GM12865 (cell line): ENCODE results near the gene AFTPH.

ENCODE experiments used
- DNase-seq: peaks from one replicate; pipeline ENCODE4 v3.0.0; 2010; ENCODE audit warnings: low read depth
- H3K4me3 ChIP-seq: 2 replicates; pipeline ENCODE4 v1.5.1; 2011; ENCODE audit warnings: mild to moderate bottlenecking, low read depth, low read length, control low read depth
- CTCF ChIP-seq: IDR thresholded peaks from 2 replicates; pipeline ENCODE4 v1.5.1; 2011; ENCODE audit warnings: low read length, control low read depth, low read depth, inconsistent platforms; ENCODE audit not compliant: insufficient read depth; ENCODE audit errors: missing control alignments

The AFTPH gene

GRCh38 chr2:64615192-64615763 lies 91.2 kb downstream of the AFTPH start:
- no peak for DNase-seq
- no peak overlapping the region for H3K4me3 ChIP-seq
- TF ChIP-seq CTCF = no peak

- H3K4me3 ChIP-seq = no peak overlapping the region
- TF ChIP-seq CTCF = no peak
- no peak for DNase-seq
Observed at GRCh38 chr2:64615844-64616536, 91.9 kb downstream of the AFTPH start.

DNA sequence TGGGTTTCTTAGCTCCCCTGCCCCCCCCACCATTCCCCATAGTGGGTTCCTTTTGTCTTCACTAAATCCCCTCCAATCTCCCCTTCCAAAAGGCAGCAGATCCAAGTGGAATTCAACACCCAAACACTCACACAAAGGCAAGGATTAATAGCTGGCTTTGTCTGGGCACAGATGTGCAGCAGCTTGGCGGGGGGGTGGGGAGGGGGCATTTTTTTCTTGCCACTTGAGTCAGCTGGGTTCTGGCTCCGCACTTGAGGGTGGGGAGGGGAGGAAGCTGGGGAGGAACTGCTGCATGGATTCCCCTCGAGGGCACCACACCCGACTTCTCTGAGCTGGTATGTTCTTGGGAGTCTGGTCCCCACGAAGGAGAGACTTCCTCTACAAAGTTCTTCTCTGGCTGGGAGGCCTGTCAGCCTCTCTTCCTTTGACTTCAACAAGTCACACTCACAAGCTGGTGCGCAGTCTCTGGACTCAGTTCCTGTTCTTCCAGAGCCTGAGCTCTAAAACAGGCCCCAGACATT lies 93.6 kb downstream of the AFTPH start:
- no peak for TF ChIP-seq CTCF
- DNase-seq = no peak
- no peak overlapping the region for H3K4me3 ChIP-seq

GRCh38 chr2:64620661-64621060 lies 96.5 kb downstream of the AFTPH start:
- H3K4me3 ChIP-seq = no peak overlapping the region
- DNase-seq = no peak
- TF ChIP-seq CTCF = no peak

- DNase-seq = no peak
Observed at GRCh38 chr2:64622443-64623241, 98.5 kb downstream of the AFTPH start.

GRCh38 chr2:64623242-64623850 lies 99.2 kb downstream of the AFTPH start:
- no peak overlapping the region for H3K4me3 ChIP-seq
- TF ChIP-seq CTCF = no peak
- no peak for DNase-seq

More at GRCh38 chr2:64622443-64623241, 98.5 kb downstream of the AFTPH start:
- no peak for TF ChIP-seq CTCF
- H3K4me3 ChIP-seq = no peak overlapping the region
